HG03060 (cell line): ENCODE measurements around the gene PLEKHH1.

Experiments
- ATAC-seq: cut with Tn5 transposase; IDR thresholded peaks from one replicate; pipeline ENCODE4 v1.9.1; 2021; ENCODE audit warnings: low read depth, moderate number of reproducible peaks; ENCODE audit not compliant: unreplicated experiment

The PLEKHH1 gene

GRCh38 chr14:67508956-67509355 lies 24.1 kb upstream of the PLEKHH1 start:
- ATAC-seq = no peak

GRCh38 chr14:67510121-67510520 lies 23.0 kb upstream of the PLEKHH1 start:
- no peak for ATAC-seq

DNA sequence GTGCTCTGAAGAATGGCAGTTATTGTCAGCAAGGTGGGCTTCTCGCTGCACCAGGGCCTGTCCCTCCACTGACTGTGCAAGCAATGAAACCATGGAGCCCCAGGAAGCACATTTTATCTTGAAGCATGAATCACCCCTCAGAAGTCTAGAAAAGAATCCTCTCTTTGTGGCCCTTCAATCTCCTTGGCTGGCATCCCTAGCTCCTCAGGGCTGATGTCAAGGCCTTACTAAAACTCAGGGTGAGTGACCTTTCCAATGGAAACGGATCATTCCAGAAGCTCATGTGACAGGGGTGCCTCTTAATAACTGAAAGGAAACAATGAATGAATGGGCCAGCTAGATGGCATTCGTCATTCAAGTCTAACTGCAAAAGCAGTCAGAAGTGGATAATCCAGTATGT lies 22.3 kb upstream of the PLEKHH1 start:
- no peak for ATAC-seq

DNA sequence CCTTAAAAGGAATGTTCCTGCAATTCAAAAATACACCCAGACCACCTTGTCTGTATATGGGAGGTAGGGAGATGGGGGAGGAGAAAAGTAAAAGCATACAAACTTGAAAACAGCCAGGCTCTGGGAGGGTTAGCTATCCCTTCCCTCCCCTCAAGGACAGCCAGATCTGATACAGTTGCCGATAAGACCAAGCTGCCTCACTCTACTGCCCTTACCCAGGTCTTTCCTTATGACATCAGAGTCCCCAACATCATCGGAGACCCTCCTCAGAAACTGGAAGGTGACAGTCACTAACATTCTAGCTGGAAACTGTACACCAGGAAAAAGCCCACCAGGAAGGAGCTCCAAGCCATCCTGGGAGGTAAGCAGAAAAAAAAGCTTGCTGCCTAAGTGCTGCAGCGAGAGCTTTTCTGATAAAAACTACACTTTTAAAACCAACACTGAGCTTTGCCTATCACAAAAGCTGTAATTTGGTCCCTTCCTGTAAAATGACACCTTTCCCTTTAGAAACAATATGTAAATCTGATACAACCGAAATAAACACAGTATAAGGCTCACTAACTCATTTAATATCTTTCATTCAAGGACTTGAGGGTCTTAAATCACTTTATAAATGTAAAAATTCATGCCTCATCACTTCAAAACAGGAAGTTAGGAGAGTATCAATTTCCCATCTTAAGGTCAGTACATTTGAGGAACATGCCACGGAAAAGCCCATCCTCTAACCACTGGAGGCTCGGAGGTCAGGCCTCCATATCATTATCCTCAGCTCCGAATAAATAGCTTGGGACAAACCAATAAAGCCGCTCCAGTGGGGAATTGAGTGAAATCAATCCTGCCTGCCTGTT lies 20.4 kb upstream of the PLEKHH1 start:
- no peak for ATAC-seq

- ATAC-seq = no peak
These were observed 19.4 kb upstream of the PLEKHH1 start for GRCh38 chr14:67513631-67514108.

GRCh38 chr14:67514203-67514607 lies 18.9 kb upstream of the PLEKHH1 start:
- no peak for ATAC-seq

DNA sequence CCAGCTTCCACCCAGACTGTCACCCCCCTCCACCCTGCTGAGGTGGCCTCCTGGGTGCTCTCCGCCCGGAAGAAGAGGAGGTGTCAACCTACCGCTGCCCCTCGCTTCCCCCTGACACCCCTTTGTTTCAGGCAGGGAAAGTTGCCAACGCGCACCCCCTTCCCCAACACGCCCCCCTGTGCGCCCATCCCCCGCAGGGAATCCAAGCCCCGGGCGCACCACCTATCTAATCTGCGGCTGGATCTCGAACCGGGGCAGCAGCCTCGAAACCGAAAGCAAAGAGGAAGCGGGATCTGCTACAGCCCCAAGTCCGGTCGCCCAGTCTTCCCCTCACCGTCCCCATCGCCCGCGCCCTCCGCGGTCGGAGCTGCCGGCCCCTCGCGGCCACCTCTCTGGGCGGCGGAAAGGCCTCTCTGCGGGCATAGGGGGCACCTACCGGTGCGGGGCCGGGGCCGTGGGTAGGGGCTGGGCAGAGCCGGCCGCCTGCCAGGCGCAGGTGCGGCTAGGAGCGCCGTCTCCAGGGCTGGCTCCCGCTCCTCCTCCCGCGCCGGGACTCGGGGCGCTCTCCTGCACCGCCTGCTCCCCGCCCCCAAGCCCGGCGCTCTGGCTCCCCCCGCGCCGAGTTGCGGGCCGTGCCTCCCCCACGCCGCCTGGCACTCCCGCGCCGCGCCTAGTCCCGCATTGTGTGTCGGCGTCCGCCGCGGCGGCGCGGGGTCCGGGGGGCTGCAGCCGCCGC lies 18.3 kb upstream of the PLEKHH1 start:
- no peak for ATAC-seq

DNA sequence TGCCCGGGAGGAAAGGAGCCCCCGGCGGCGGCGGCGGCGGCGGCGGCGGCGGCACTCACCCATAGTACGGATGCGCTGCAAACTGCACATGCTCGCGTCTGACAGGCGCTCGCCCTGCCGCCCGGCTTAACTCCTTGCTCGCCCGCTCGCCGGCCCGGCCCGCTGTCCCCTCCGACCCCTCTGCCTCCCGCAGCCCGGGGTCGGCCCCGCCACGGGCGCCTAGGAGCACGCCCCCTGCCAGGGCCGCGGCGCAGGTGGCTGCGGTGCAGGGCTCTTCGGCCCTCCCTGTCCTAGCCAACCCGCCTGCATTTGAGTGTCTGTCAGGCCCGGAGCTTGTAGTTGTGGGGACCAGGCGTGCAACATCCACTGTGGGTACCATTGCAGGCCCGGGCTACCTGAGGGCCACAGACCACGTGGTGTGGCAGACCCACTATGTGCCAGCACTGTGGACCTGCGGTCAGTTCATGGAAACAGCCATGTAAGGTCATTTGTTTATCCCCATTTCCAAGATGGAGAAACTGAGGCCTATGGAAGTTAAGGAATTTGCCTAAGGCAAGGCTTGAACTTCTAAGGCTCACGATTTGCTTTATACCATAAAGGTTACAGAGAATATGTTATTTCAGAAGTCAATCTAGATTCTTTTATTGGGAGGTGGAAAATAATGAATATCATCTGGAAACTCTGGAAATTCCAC lies 17.6 kb upstream of the PLEKHH1 start:
- ATAC-seq = no peak

- ATAC-seq = no peak
These were observed 16.4 kb upstream of the PLEKHH1 start for GRCh38 chr14:67516676-67517075.

DNA sequence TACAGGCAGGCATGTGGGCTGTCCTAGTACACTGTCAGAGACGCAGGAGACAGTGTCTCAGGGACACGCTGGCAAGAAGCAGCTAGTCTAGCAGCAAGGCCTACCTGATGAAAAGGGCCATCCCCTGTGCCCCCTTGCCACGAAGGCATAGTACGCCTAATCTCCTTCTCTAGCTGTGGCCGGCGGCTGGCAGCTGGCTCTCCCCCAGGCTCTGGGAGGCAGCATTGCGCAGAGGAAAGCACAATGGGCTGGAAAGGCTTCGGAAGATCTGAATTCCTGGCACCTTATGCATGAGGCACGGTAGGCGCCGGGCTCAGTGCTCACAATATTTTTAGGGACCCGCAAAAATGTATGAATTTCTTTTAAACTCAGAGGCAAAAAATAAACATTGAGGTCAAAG lies 16.0 kb upstream of the PLEKHH1 start:
- no peak for ATAC-seq

GRCh38 chr14:67519406-67519805 lies 13.7 kb upstream of the PLEKHH1 start:
- no peak for ATAC-seq

DNA sequence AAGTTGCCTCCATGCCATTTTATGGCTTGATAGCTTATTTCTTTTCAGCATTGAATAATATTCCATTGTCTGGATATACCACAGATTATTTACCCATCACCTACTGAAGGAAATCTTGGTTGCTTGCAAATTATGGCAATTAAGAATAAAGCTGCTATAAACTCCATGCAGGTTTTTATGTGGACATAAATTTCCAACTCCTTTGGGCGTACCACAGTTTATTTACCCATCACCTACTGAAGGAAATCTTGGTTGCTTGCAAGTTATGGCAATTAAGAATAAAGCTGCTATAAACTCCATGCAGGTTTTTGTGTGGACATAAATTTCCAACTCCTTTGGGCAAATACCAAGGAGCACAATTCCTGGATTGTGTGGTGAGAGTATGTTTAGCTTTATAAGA lies 12.6 kb upstream of the PLEKHH1 start:
- no peak for ATAC-seq

DNA sequence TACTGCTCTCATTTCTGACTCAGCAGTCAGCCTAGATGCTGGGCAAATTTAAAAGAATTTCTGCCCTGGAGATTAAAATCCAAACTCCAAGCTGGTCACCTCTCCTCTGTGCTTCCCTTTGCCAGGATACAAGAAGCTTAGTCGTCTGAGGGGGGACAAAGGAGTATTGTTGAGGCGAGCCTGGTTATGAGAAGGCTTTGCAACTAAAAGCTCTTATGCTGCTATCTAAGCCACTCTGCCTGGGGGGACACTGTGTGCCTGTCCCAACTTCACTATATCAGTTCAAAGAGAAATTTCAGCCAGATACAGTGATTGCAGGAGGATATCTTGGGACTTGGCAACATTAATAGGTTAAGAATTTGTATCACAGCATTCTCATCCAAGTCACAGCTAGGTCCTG lies 10.8 kb upstream of the PLEKHH1 start:
- ATAC-seq = no peak

DNA sequence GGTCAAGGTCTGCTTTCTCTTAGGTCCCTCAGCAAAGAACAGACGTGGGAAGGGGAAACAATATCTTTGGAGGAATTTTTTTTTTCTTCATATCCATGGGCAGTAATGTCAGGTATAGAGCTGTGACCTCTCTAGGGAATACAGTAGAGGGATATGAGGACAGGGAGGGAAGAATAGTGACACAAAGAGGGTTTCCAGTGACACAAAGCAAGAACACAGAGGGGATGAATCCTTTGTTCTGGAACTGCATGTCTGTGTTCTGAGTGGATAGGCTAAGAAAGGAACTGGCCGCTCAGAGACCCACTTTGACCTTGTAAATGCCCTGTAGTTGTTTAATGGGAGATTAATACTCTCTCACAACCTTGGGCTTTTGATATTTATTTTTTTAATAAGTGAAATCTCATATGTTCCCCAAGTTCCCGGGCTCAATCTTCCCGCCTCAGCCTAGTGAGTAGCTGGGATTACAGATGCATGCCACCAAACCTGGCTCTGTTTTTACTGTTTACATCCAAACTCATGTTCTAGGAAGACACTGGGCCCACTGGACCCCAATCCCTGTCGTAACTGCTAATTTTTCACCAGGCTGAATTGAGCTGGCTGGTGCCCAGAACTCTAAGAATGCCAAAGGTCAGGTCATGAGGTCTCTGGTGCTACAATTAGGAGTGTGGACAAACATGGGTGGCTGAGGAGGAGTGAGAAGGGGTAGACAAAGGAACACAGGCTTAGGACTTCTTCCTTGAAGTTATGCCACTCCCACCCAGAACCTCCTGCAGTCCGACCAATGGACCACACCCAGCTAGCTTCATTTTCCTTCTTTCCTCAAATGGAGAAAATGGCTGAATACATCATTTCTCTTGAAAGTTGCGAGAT lies 9.1 kb upstream of the PLEKHH1 start:
- no peak for ATAC-seq

GRCh38 chr14:67524634-67524963 lies 8.5 kb upstream of the PLEKHH1 start:
- ATAC-seq = no peak

GRCh38 chr14:67525389-67525788 lies 7.7 kb upstream of the PLEKHH1 start:
- no peak for ATAC-seq

GRCh38 chr14:67526181-67526580 lies 6.9 kb upstream of the PLEKHH1 start:
- ATAC-seq = no peak

DNA sequence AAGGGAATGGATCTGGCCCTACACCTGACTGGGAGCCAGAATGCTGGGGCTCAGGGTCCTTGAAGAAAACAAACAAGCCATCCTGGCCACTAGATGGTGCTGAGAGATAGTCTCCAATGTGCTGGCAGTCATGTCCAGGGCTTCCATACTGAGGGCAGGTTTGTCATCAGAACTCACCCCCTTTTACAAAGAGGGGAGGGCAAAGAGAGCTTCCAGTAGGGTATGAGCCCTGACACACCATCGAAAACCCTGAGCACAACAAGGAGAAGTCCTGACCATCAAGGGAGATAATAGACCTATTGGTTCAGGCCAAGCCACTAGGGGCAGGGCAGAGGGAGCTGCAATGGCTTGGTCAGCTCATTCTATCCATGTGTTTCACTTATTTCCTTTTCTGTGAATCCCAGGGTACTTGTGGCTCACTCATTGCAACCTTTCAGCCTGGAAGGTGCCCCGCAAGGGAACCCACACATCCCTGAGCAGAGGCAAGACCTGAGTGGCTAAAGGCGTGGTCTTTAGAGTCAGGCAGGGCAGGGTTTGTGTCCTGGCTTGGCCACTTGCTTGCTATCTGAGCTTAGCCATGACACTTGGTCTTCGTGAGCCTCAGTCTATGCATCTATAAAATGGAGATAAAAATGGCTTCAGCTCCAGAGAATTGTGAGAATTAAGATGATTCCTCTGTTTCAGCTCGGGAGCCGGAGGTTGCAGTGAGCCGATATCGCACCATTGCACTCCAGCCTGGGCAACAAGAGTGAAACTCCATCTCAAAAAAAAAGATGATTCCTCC lies 6.2 kb upstream of the PLEKHH1 start:
- no peak for ATAC-seq

- ATAC-seq = no peak
These were observed 5.3 kb upstream of the PLEKHH1 start for GRCh38 chr14:67527756-67528155.

DNA sequence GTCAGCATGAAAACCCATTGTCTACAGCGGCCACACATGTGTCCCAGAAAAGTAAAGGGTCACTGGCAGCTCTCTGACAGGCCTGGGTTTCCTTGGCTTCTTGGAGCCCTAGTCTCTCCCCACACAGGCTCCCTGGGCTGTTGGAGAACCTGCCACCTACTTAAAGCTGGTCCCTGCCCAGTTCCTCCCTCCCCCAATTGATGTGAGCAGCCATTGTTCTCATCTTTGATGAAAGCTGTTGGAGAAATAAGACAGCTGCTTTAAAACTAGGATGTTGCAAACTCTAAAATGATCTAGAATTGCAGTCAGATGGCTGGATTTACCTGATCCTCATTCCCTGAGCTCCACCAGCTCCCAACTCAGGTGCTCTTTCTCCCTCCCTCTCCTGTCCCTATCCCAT lies 4.8 kb upstream of the PLEKHH1 start:
- no peak for ATAC-seq
